Lung (tissue), 12 donors: ENCODE results near the gene NTRK3. TPM values are rescaled to one million over a fixed set of nuclear protein-coding genes. Genes with fewer than 3 reads are reported as not detected.

Experiments
- ATAC-seq: fragments of 200-7000 bp; cut with Tn5 transposase; one replicate; pipeline ENCODE4 v1.9.1; 2020; ENCODE audit warnings: moderate number of reproducible peaks; ENCODE audit not compliant: insufficient read depth, low FRiP score
- DNase-seq, 3 donors: peaks; one replicate each; pipeline ENCODE4 v3.0.0-alpha.2; 2013 to 2017
- H3K27ac ChIP-seq, 2 donors: one replicate each; pipeline ENCODE4 v1.5.1; 2013; ENCODE audit warnings: mild to moderate bottlenecking in 2 of 2, moderate library complexity in 2 of 2, control low read depth in 1 of 2, inconsistent platforms in 1 of 2, low read depth in 1 of 2, low read length in 1 of 2
- H3K27me3 ChIP-seq, 3 donors: one replicate each; pipeline ENCODE4 v1.5.1; 2013; ENCODE audit warnings: low read length in 2 of 3; ENCODE audit not compliant: control insufficient read depth in 3 of 3, insufficient read depth in 3 of 3
- H3K36me3 ChIP-seq, 4 donors: one replicate each; pipeline ENCODE4 v1.5.1; 2013; ENCODE audit warnings: low read length in 4 of 4, mild to moderate bottlenecking in 1 of 4, moderate library complexity in 1 of 4; ENCODE audit not compliant: control insufficient read depth in 4 of 4, insufficient read depth in 4 of 4
- H3K4me1 ChIP-seq, 5 donors: one replicate each; pipeline ENCODE4 v1.5.1; 2013; ENCODE audit warnings: low read length in 5 of 5, mild to moderate bottlenecking in 2 of 5, moderate library complexity in 1 of 5; ENCODE audit not compliant: control insufficient read depth in 5 of 5, insufficient read depth in 5 of 5
- H3K4me3 ChIP-seq: one replicate; pipeline ENCODE4 v1.5.1; 2013; ENCODE audit warnings: mild to moderate bottlenecking, control low read depth, moderate library complexity
- H3K9ac ChIP-seq, 2 donors: one replicate each; pipeline ENCODE4 v1.5.1; 2013; ENCODE audit warnings: low read length in 2 of 2, control low read depth in 1 of 2; ENCODE audit not compliant: insufficient read depth in 1 of 2
- H3K9me3 ChIP-seq, 4 donors: one replicate each; pipeline ENCODE4 v1.5.1; 2013; ENCODE audit warnings: low read length in 3 of 4, mild to moderate bottlenecking in 1 of 4, moderate library complexity in 1 of 4; ENCODE audit not compliant: control insufficient read depth in 4 of 4, insufficient read depth in 3 of 4
- WGBS, 2 donors: extraction: QIAGEN DNeasy Blood & Tissue Kit; methylation state at CpG; one replicate each; pipeline ENCODE4 v1.1.7; 2013; 5-methylcytosine and 5-hydroxymethylcytosine counted together
- polyA plus RNA-seq, 2 donors: library from polyadenylated mRNA; stranded (reverse); fragments of 200-250 nt; gene quantifications; one replicate each; pipeline ENCODE4 v1.2.1, GENCODE V29; 2013
- total RNA-seq, 2 donors: library from RNA; depleted of rRNA in 1 of 2; stranded (reverse); fragments of >200 nt in 1 of 2; gene quantifications; one replicate each; pipeline ENCODE4 v1.2.1, GENCODE V29; 2014 to 2021
- TF ChIP-seq, protein P1 (sequence below): IDR thresholded peaks from 2 replicates; pipeline ENCODE4 v1.5.1; 2012; ENCODE audit warnings: mild to moderate bottlenecking; ENCODE audit errors: control extremely low read depth, extremely low read depth
- donor health status: control.
- donor health status: control.
- donor health status: Bipolar disorder and iron deficiency.
- donor health status: healthy.
- donor health status: DM: yes; HTN: yes; CAD: no.

Gene NTRK3
- total and polyA plus RNA-seq, 4 donors, result 0.44 to 11.0 (median 4.2) TPM

DNA sequence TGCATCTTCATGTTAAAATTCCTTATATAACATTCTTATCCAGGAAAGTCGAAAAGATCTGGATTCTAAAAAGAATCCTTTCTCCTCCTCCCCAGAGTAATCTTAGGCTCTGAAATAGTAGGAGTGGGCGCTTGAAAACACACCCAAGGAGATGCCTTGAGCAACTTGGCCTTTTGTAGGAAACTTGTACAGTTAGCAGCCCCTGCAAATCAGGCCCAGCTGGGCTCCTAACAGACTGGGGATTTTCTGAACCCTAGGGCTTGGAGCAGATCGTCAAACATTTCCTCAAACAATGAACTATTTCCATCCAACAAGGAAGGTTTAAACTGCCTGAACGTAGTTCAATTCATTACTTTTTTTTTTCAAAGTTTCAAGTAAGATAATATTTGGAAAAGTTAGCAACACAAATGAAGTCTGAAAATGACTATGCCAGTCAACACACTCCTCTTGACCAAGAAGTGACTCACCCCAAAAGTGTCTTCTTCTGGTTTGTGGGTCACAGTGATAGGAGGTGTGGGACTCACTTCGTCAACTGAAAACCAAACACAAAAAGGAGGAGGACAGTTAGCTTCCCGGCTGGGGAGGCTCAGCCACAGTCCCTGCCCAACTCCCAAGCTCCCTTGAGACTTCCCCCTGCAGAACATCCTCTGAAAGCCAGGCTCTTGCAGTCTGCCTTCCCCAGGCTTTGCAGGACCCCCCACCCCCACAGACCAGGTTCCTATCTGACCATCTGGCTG, 129.7 kb downstream of the NTRK3 start:
- H3K27ac ChIP-seq, result no peak overlapping the region
- ATAC-seq, result no peak
- 57 to 67% methylated on average over 6 of the region's 6 CpGs for WGBS, 2 donors

DNA sequence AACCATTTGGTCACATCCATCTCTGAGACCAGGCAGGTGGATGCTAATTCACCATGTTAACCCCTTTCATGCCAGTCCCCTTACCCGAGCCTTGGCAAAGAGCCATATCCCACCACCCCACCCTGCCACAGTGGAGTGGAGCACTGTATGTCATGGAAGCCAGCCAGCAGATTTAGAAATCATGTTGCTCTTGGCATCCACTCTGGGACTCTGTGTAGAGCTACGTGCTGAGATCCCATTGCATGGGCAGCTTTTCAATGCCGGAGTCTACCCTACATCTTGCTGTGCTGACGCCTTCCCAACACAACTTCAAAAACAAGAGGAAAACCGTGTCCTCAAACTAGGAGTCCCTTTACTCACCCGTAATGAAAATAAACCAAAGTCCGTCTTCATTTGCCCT, 131.0 kb downstream of the NTRK3 start:
- ATAC-seq (no peak), DNase-seq (no peak)
- Histone ChIP-seq H3K4me1 (peaks cover 0 to 6% (median 0%) of the 10 kb centered on the region in 5 donors), H3K9ac (no peak overlapping the region), H3K36me3 (no peaks in the 10 kb centered on the region), H3K9me3 (no peaks in the 10 kb centered on the region), H3K27ac (no peak overlapping the region), H3K4me3 (no peak overlapping the region), H3K27me3 (no peaks in the 10 kb centered on the region)
- TF ChIP-seq, protein P1, sequence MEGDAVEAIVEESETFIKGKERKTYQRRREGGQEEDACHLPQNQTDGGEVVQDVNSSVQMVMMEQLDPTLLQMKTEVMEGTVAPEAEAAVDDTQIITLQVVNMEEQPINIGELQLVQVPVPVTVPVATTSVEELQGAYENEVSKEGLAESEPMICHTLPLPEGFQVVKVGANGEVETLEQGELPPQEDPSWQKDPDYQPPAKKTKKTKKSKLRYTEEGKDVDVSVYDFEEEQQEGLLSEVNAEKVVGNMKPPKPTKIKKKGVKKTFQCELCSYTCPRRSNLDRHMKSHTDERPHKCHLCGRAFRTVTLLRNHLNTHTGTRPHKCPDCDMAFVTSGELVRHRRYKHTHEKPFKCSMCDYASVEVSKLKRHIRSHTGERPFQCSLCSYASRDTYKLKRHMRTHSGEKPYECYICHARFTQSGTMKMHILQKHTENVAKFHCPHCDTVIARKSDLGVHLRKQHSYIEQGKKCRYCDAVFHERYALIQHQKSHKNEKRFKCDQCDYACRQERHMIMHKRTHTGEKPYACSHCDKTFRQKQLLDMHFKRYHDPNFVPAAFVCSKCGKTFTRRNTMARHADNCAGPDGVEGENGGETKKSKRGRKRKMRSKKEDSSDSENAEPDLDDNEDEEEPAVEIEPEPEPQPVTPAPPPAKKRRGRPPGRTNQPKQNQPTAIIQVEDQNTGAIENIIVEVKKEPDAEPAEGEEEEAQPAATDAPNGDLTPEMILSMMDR, result no peak
- WGBS, 2 donors, result 72 to 88% methylated on average over 7 of the region's 7 CpGs

More for the DNA sequence above, 129.7 kb downstream of the NTRK3 start:
- DNase-seq, result no peak
- Histone ChIP-seq H3K9ac (no peak overlapping the region), H3K4me1 (peaks cover 0 to 6% (median 0%) of the 10 kb centered on the region in 5 donors), H3K4me3 (no peak overlapping the region), H3K27me3 (no peaks in the 10 kb centered on the region), H3K36me3 (no peaks in the 10 kb centered on the region), H3K9me3 (no peaks in the 10 kb centered on the region)
- TF ChIP-seq, protein P1, result no peak

DNA sequence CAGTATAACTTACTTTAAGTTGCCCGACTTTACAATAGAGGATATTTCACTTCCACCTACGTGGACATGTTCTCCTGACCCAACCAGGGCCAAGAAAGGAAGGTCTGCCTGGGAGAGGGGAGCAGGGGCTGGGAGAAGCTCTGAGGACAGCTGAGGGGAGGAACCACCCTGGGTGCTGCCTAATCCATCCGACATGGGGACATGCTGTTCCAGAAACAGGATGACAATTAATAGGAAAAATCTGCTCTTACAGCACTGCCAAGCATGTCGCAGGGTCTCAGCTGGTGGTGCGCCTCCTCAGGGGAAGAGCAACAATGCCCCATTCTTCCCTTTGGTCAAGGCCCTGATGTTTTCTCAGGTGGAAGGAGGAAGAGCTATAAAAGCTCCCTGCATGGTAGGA, 132.3 kb downstream of the NTRK3 start:
- no peak overlapping the region for H3K4me3 ChIP-seq
- ATAC-seq, result no peak
- no peak for DNase-seq
- 75 to 76% methylated on average over 5 of the region's 5 CpGs for WGBS, 2 donors
- peaks cover 0 to 6% (median 0%) of the 10 kb centered on the region in 5 donors for H3K4me1 ChIP-seq
- H3K27ac ChIP-seq, result no peak overlapping the region
- H3K36me3 ChIP-seq, result no peaks in the 10 kb centered on the region
- no peaks in the 10 kb centered on the region for H3K9me3 ChIP-seq
- TF ChIP-seq, protein P1, result no peak
- H3K27me3 ChIP-seq, result no peaks in the 10 kb centered on the region
- H3K9ac ChIP-seq, result no peak overlapping the region
